ENCODE measurements around the gene PRDM16.

The PRDM16 gene

DNA sequence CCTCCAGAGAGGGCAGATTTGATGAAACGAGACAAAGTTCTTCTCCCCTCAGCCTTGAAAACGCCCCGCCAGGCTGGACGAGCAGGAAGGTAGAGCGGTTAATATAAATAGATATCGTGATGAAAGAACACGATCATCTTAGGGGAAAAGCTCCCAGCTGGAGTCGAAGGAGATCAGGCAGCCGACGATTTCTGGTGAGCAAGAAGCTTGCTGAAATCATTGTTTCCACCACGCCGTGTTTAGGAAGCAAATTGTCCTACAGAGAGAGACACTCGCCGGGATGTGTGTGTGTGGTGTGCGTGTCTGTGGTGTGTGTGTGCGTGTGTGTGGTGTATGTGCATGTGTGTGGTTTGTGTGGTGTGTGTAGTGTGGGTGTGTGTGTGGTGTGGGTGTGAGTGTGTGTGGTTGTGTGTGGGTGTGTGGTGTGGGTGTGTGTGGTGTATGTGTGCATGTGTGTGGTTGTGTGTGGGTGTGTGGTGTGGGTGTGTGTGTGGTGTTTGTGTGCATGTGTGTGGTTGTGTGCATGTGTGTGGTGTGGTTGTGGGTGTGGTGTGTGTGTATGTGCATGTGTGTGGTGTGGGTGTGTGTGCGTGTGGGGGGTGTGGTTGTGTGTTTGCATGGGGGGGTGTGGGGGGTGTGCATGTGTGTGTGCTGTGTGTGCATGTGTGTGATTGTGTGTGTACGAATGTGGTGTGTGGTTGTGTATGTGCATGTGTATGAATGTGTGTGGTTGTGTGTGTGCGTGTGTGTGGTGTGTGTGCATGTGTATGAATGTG is 340.6 kb downstream of the PRDM16 start:
- no peak for DNase-seq

DNA sequence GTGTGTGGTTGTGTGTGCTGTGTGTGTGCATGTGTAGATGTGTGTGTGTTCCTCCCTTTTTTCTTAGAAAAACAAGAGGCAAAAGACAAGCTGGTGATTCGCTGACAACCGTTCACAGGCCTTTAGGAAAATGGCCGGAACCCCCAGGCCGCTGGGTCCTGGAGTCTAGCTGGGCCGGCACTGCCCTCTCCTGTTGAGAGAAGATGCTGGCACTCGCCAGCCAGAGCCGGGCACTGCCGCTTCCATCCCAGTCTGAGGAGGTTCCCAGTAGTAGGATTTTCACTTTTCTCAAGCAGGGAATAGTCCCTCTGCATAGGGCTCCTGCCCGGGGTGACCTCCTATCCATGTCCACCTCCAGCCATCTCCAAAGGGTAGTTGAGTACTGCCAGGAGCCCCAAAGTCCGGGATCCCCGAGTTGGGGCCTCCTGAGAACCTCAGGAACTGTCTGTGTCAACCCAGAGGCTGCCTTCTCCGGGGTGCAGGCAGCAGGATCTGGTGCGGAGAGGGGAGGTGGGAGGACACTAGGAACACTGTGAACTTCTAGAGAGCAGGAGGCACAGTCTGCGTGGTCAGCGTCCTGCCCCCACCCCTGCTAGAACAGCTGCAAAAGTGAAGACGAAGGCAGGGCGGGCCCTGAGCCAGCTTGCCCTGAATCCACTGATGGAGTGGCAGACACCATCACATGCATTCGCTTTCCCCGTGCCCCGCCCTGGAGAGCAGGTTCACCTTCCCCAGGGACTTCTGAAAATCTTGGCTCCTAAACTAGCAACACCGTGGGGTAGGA is 341.3 kb downstream of the PRDM16 start:
- peak; percentile 58 for DNase-seq

DNA sequence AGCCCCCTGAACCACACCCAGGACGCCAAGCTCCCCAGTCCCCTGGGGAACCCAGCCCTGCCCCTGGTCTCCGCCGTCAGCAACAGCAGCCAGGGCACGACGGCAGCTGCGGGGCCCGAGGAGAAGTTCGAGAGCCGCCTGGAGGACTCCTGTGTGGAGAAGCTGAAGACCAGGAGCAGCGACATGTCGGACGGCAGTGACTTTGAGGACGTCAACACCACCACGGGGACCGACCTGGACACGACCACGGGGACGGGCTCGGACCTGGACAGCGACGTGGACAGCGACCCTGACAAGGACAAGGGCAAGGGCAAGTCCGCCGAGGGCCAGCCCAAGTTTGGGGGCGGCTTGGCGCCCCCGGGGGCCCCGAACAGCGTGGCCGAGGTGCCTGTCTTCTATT is 342.8 kb downstream of the PRDM16 start:
- no peak for DNase-seq

GRCh38 chr1:3412376-3412775 is 343.4 kb downstream of the PRDM16 start:
- DNase-seq: no peak

GRCh38 chr1:3413975-3414710 is 345.1 kb downstream of the PRDM16 start:
- DNase-seq: no peak

- no peak for DNase-seq
These were observed 346.5 kb downstream of the PRDM16 start for GRCh38 chr1:3415260-3416090.

DNA sequence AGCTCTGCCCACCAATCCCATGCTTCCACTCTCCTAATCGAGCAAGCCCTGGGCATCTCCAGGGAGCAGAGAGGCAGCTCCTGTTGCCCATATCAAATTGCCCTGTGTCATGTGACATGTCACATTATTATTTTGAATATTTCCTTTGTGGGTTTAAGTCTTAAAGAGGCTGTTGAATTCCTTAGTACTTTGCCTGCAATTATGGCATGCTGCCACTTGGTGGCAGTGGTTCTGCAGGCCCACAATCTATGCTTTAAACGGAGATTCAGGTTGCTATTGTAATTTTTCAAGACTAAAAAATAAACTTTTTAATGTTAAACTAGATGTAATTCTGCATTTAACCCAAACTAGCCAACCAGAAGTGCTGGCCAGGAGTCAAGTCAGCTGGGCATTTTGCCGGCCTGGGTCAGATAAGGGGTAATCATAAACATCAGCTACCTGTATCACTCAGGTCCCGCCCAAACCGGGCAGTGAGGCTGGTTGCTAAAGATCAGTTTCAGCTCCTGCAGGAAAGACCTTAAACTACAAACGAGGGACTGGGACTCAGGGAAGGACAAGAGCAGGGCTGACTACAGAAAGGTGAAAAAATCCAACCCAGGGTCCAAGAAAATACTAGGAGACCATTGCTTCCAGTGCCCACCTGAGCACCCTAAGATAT is 348.2 kb downstream of the PRDM16 start:
- no peak for DNase-seq

GRCh38 chr1:3417934-3418333 is 348.9 kb downstream of the PRDM16 start:
- no peak for DNase-seq

DNA sequence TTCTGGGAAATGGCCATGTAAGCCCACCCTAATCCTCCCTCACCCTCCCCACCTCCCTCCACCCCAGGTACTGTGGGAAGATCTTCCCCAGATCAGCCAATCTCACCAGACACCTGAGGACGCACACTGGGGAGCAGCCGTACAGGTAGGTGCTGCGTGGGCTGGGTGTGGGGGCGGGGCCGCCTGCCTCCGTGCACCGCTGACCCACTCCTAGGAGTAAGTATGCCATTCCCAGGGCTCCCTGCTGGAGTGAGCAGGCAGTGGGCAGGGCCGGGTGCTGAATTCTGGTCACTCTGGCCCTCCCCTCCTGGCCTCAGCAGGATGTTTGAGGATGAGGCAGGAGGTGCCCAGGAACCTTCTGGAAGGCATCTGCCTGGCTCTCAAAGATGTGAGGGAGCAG is 349.6 kb downstream of the PRDM16 start:
- no peak for DNase-seq

GRCh38 chr1:3419415-3420204 is 350.6 kb downstream of the PRDM16 start:
- DNase-seq: no peak

GRCh38 chr1:3420218-3420951 is 351.4 kb downstream of the PRDM16 start:
- no peak for DNase-seq

DNA sequence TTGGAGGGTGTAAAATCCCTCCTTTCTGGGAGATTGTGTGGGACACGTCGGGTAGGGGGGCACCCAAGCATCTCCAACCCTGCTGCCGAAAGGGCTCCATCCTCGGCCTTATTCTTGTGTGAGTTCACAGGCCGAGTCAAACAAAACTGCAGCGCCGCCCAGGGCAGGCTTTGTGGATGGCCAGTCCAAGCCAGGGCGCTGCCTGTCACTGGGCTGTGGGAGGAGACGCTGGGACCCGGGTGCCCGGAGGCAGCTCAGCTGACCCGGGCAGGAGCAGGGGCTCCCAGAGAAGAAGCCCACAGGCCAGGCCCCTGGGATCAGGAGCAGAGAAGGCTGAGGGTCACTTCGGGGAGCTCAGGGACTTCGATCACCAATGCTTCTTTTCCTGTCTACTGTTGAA is 353.6 kb downstream of the PRDM16 start:
- DNase-seq: no peak

DNA sequence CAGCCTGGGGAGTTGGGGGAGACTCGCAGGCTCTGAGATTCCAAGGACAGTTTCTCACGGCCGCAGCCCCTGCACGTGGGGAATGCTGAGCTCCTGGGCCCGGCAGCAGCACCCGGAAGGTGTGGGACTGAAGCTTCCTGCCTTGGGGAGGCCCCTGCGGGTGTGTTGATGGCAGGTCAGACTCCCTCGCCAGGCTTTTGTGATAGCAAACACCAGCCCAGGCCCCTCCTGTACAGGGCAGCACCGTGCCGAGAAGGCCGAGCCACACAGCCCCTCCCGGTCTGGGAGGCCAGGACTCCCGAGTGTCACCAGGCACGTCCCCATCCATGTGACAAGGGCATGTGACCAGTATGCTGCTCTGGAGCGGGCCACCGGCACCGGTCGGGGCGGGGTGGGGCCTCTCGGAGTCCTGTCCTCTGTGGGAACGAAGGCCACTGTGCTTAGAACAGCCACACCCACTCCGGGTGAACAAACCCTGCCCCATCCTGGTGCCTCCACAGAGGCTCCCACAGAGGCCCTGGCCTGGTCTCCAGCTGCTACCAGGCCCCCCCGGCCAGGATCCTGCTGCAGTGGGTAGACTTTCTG is 354.3 kb downstream of the PRDM16 start:
- DNase-seq: no peak

DNA sequence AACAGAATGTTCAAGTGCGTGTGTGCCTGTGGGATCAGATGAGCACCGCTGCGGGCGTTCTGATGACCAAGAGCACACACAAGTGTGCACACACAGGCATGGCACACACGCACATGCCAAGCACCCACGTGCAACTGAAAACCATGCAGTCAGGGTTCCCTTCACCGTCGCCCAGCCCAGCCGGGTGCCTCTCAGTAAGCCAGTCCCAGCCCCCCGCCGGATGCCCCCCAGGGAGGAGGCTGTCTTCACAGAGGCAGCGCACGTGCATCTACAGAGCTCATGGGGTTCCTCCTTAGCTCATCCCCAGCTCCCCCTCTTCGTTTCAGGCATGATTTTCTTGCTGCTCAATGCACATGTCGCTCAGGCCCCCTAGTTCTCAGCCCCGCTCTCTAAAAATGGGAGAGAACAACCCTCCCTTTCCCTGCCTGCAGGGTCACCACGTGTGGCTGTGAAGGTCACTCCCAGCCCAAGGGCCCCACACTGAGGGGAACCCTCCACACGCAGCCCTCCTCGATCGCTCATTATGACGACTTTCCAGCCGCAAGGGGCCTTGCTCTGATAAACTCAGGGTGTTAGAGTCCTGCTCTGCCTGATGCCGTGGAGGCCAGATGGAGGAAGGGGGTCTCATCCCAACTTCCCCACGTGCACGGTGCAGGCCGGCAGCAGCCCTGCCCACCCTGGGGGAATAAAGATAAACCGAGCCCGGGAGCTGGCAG is 355.1 kb downstream of the PRDM16 start:
- no peak for DNase-seq

GRCh38 chr1:3425486-3426215 is 356.6 kb downstream of the PRDM16 start:
- DNase-seq: no peak

DNA sequence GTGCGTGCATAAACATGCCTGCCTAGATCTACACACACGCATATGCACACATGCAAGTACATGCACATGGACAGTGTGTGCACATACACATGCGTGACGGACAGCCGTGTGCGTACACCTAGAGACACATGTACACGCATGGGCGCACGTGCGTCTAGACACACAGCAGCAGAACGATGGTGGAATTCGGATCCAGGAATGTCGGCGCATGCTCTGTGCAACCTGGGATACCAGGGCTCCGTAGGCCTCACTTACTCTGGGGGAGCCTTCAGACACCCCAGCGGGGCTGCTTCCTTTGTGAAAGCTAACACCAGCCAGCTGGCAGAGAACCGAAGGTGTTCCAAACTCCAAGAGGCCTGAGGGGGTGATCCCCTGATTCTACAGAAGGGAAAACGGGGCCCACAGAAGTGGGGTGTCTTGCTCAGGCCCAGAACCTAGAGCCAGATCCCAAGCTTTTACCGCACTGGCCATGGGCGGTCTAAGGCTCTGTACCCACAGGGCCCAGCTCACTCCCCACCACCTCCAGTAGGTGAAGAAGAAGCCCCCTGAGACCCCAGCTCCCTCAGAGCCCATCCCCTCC is 358.0 kb downstream of the PRDM16 start:
- DNase-seq: no peak

- DNase-seq: no peak
These were observed 359.0 kb downstream of the PRDM16 start for GRCh38 chr1:3427711-3428704.

Data from fibroblast of skin of right quadriceps (primary cell).